GM18511 (cell line): ENCODE measurements around the gene HYLS1.
"Not testable (repeated sequence)": the region's sequence is repeated elsewhere in the genome, so short reads cannot be mapped to it uniquely, and the experiment has no call there.

Experiments
- ATAC-seq: cut with Tn5 transposase; IDR thresholded peaks from one replicate; pipeline ENCODE4 v1.9.1; 2021; ENCODE audit warnings: mild to moderate bottlenecking, moderate library complexity; ENCODE audit not compliant: unreplicated experiment

The HYLS1 gene, protein sequence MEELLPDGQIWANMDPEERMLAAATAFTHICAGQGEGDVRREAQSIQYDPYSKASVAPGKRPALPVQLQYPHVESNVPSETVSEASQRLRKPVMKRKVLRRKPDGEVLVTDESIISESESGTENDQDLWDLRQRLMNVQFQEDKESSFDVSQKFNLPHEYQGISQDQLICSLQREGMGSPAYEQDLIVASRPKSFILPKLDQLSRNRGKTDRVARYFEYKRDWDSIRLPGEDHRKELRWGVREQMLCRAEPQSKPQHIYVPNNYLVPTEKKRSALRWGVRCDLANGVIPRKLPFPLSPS

DNA sequence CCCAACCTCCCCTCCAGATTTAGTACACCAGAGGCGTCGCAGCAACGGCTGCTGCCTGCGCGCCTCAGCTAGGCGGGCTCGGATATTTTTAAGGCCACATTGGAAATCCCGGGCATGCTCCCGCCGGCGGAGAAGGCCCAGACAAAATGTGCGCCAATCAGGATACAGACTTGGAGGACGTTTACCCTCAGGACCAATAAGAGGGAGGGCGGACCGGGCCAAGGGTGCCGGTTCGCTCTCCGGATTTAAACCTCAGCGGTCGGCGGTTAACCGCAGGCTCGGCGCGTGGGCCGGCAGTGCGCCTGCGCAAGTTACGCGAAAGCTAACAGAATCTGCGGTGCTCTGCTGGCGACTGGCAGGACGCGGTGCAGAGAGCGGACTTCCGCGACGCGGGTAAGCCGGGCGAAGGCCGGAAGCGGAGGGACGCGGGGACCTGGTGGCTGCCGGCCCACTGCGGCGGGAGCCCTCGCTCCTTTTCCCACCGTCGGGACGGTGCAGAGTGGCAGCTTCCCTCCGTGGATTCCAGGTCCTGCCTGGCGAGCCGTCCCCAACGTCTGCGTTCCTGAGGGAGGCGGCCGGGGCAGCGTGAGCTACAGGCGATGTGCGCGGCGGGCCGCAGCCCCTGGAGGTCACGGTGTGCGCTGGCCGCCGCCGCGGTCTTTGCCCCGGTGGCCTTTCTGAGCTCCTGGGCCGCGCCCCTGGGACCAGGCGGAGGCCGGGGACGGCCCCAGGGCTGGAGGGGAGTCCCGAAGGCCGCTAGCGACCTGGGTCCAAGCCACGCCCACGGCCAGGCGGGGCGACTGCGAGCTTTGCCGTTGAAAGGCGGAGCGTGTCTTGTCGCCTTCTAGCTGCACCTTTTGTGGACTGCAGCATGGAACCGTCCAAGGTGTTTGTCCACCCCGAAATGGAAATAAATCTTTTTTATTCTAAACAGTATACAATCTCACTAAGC, at the start of gene HYLS1:
Gene HYLS1, plus strand, starts transcription at position 296 of the 952 bp plus-strand sequence. CDS start 11,701 bp downstream, outside the sequence.
- ATAC-seq, result peak; percentile 93

DNA sequence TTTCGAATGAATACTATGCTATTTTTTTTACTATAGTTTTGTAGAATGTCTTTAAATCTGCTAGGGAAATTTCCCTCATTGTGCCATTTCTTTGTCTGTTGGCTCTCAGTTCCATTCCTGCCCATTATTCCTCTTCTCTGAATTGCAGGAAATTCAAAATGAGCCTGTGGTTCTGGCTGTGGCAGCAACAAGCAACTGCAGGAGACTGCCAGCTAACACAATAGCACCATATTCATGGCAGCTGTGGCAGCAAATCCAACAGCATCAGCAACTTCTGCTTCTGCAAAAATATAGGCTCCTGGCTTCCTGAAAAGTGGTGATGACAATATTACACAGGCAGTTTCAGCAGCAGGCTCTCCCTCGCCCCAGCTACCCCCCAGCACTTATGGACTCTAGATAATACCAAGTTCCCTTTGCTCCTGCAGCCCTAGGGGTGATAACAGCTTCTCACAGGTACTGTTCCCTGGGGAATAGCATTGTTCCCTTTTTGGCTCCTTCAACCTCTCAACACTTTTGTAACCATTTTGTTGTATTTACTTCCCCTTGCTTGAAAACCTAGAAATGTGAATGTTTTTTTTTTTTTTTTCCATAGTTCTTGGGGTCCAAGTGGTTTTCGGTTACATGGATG, 45.0 kb upstream of the HYLS1 start:
- ATAC-seq, result no peak

DNA sequence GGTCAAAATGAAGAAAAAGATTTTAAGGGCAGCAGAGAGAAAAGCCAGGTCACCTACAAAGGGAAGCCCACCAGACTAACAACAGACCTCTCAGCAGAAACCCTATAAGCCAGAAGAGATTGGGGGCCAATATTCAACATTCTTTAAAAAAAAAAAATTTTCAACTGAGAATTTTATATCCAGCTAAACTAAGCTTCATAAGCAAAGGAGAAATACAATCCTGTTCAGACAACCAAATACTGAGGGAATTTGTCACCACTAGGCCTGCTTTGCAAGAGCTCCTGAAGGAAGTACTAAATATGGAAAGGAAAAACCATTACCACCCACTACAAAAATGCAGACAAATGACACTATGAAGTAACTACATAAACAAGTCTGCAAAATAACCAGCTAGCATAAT, 41.3 kb upstream of the HYLS1 start:
- ATAC-seq, result no peak

DNA sequence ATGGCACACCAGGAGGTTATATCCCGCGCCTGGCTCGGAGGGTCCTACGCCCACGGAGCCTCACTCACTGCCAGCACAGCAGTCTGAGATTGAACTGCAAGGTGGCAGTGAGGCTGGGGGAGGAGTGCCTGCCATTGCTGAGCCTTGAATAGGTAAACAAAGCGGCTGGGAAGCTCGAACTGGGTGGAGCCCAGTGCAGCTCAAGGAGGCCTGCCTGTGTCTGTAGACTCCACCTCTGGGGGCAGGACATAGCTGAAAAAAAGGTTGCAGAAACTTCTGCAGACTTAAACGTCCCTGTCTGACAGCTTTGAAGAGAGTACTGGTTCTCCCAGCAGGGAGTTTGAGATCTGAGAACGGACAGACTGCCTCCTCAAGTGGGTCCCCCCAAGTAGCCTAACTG, 29.8 kb upstream of the HYLS1 start:
- not testable (repeated sequence) for ATAC-seq

DNA sequence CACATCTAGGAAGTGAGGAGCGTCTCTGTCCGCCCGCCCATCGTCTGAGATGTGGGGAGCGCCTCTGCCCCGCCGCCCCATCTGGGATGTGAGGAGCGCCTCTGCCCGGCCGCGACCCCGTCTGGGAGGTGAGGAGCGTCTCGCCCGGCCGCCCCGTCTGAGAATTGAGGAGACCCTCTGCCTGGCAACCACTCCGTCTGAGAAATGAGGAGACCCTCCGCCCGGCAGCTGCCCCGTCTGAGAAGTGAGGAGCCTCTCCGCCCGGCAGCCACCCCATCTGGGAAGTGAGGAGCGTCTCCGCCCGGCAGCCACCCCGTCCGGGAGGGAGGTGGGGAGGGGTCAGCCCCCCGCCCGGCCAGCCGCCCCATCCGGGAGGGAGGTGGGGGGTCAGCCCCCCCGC, 24.7 kb upstream of the HYLS1 start:
- not testable (repeated sequence) for ATAC-seq

DNA sequence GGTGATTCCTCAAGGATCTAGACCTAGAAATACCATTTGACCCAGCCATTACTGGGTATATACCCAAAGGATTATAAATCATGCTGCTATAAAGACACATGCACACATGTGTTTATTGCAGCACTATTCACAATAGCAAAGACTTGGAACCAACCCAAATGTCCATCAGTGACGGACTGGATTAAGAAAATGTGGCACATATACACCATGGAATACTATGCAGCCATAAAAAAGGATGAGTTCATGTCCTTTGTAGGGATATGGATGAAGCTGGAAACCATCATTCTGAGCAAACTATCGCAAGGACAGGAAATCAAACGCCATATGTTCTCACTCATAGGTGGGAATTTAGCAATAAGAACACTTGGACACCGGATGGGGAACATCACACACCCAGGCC, 22.1 kb upstream of the HYLS1 start:
- not testable (repeated sequence) for ATAC-seq

DNA sequence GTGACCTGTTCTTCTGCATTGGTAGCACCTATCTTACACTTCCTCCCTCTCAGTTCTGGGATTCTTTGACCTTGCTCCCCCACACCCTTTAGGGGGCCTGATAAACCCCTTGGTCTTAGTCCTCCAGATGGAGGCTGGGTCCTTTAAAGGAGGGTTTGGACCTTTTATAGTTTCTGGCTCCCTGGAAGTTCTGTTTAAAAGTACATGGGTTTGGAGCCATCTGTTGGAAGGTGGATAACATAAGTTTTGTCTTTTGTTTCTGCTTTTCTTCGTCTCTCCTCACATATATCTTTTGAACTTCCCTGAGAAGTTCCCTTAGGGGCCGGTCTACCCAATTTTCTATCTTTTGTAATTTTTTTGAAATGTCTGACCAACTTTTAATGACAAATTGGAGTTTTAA, 17.9 kb upstream of the HYLS1 start:
- ATAC-seq, result no peak

DNA sequence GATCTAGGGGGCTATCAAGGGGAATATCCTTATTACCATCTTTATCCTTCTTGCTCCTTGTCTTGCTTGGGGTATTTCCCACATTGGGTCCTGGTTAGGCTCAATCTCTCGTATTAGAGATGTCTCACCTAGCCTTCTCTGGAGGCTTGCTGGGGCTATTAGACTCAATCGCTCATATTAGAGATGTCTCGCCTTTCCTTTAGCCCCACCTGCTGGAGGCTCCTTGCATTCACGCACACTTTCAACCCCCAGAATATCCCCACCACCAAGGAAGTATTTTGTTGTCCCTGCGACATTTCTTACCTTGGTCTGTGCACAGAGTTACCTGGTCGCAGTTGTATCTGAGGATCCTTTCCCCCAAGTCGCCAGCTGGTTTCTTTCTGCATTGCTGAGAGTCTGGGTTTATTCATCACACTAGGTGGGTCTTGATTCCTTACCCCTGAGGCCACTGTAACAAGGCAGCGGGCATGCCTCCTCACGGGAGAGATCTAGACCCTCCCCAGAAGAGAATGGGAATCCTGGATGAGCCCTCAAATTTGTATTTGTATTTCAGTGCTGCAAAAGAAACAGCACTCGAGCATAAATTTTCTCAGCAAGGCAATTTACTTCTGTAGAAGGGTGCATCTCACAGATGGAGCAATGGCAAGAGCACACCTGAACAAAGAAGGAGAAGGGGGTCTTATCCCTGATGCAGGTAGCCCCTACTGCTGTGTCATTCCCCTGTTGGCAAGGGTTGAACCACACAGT, 15.9 kb upstream of the HYLS1 start:
- no peak for ATAC-seq

DNA sequence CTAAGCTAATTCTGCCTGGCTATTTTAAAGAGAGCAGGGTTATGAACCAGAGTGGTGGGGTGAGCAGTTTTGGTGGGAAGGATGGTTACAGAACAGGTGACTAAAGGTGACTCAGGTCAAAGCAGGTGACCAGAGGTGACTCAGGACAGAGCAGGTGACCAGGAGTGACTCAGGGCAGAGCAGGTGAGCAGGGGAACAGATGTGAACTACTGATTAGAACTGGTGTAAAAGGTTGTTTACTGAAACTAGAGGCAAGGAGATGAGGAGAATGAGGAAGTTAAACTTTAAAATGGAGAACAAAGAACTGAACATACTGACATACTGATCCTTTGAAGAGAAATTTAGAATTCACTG, 15.4 kb upstream of the HYLS1 start:
- no peak for ATAC-seq

DNA sequence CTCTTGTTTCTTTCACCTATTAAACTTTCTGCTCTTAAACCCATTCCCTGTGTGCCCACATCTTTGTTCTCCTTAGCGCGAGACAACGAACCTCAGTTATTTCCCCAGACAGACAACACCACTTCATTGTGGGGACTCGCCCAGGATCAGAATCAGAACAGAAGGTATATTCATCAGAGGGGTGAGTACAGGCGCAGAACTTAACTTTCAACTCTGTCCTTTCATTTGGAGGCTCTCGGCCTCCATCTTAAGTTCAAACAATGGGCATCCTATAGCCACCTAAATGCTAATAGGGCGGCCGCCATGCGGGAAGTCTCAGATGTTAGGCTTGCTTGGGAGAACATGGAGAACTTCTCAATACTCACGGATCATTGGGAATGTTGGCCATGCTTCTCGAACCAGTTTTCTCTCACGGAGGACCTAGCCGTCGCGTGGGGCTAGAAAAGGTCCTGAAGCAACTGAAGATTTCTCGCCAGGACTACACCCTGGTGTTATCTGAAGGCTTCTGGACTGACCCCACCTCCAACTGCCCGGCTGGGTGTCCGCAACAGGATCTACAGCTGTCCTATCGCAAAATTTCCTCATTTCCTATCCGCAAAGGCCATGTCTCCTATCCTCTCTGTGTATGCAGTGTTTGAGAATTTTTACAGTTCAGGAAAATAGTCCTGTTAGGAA, 13.4 kb upstream of the HYLS1 start:
- no peak for ATAC-seq

DNA sequence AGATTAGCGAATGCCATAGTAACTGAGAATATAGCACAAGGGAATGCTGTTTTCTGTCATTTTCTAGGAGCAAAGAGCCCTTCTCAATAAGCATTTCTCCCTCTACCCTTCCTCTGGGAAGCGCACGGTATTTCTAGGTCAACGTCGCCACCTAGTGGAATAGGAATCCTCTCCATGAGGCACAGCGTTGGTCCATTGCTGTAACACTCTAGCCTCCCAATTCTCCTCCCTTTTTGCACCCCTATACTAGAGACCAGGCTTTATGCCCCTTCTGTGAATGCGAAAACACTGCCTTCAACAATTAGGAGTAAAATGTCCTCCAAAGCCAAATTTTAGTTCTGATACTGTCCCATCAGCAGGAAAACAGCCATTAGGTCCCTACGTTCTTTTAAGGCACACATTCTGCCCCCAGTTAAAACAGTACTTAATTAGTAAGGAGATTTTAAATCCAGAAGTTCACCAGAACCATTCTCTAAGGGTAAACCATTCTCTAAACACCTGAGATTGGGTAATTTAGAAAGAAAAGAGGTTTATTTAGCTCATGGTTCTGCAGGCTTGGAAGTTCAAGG, 12.8 kb upstream of the HYLS1 start:
- peak; percentile 75 for ATAC-seq

DNA sequence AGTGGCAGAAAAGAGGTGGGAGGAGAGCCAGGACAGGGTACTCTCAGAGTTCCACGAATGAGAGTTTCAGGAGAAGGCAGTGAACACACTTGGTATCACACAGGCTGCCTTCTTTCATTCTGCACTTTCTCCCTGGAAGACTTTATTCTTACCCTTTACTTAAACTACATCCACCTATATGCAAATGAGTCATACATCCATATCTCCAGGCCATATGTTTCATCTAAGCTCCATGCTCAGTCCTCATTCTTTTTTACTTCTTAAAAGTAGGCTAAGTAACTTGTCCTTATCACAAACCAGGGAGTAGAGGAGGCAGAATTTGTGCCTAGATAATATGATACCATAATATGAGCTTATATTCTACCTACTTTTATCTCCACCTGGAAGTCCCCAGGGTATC, 6.2 kb upstream of the HYLS1 start:
- ATAC-seq, result no peak

DNA sequence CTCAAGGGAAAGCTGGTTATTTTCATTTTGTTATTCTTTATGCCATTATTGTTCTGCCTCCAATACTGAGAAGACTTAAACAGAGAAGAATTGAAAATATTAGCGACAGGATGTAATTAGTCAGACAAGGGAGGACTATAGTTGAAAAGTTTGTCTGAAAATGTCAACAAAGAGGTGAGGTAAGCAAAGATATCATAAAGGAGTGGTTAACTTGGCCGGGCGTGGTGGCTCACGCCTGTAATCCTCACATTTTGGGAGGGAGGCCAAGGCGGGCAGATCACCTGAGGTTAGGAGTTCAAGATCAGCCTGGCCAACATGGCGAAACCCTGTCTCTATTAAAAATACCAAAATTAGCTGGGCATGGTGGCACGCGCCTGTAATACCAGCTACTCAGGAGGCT, 4.1 kb upstream of the HYLS1 start:
- ATAC-seq, result no peak

DNA sequence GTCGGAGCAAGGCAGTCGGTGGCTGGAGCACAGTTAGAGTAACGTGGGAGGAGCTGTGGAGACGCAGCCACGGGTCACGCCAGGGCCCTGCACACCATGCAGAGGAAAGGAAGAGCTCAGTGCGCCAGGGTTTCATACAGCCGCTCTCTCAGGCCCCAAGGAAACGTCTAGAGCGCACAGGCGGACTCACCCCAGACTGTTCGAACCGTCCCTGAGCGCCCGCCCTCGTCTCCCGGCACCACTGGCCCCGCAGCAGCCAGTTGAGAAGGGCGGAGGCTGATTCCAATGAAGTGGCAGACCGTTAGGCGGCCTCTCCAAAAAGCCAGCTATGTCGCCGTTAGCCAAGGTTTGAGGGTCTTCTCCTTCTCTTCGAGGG, 483 bp upstream of the HYLS1 start:
- peak; percentile 1 for ATAC-seq

DNA sequence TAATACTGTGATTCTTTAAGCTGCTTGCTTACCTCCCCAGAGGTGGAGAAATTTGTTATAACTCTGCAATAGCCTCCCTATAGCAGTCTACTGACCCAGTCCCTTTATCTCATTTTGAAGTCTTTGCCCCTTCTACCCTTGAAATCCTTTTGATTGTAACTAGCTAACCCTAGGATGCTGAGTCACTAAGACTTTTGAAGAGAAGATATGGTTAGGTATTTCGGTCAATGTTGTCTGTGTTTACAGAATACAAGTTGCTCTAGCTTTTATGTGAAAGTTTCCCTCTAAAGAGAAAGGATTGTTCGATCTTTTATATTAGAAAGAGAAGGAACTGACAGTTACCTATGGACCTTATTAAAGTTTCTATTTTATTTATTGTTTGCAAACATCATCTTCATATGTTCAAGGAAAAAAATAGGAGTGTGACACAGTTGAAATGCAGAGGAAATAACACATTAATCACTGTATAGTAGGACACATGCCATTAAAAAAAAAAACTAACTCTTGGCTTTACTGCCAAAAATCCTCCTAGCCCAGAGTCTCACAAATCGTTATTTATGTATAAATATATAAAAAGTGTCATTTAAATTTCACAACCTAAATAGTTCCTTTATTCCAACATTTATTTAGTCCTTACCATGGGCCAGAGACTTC, 3.1 kb downstream of the HYLS1 start:
- no peak for ATAC-seq

DNA sequence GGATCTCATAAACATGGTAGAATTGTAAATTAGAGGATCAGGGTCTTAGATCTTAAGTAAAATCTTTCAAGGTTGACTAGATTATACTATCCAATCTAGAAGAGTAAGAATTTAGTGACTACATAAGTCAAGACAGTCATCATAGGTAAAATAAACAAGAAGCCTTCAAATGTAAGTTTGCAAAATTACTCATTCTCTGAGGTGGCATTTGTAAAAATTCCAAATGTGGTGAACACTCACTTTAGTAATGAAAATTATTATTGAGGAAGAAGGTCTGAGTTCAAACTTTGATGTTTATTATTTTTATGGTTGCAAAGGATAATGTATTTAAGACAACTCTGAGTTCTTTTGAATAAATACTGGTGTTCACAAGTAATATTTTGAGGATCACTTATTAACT, 4.6 kb downstream of the HYLS1 start:
- ATAC-seq, result no peak

DNA sequence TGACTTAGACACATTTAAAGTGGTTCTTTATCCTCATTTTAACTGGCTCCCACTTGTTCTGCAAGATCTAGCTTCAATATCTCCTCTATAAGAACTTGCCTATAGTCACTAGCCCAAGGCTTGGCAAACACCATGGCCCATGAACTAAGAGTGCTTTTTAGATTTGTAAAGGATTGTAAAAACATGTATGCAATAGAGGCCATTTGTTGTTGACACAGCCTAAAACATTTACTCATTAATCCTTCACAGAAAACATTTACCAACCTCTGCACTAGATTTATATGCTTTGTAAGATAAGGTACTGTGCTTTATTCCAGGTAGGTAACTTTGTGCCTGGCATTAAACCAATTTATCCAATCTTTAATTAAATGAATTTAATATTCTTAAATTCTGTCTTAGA, 5.5 kb downstream of the HYLS1 start:
- no peak for ATAC-seq

DNA sequence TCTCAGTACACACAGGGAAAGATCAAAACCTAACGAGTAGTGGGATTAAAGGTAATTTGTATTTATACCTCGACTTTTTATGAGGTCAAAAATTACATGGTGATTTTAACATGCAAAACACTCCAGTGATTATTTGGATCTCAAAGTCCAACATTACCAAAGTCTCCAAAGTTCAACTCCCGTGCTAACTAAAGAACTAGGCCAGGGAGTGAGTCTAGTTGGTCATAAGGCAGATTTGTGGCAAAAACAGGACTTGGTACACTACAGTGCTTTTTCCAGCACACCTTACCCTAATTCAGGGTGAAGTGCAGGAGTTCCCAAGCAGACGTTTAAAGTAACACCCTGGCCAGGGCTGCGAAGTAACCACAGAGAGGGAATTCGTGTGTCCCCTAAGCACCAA, 14.4 kb downstream of the HYLS1 start:
- ATAC-seq, result no peak

DNA sequence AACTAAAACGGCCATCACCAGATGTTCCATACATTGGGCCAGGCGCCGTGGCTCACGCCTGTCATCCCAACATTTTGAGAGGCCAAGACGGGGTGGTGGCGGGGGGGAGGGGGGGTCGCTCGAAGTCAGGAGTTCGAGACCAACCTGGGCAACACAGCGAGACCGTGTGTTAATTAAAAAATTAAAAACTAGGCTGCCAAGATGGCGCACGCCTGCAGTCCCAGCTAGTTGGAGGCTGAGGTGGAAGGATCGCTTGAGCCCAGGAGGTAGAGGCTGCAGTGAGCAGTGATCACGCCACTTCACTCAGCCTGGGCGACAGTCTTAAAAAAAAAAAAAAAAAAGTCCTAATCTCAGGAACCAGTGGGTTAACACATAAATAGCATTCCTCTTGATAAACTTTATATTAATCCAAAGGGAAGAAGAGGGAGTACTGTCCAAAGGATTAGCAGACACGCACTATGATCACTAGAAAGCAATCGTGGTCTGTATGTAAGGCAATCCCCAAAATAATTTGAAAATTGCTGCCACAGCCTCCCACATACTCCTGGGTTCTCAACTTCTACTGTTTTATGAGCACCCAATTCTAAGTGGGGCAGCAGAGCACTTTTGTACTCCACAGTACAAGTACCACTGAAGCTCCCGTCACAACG, 14.9 kb downstream of the HYLS1 start:
- no peak for ATAC-seq
